ENCODE results near the gene TROAP.
"Not testable (repeated sequence)": the region's sequence is repeated elsewhere in the genome, so short reads cannot be mapped to it uniquely, and the experiment has no call there.

The TROAP gene

GRCh38 chr12:49327887-49328286 lies 4.8 kb downstream of the TROAP start:
- no peak for DNase-seq (ENCODE audit: low read depth, low spot score)

- DNase-seq (ENCODE audit: low read depth, low spot score), result no peak
Measured at GRCh38 chr12:49328816-49329215, 5.8 kb downstream of the TROAP start.

GRCh38 chr12:49330032-49330619 lies 7.1 kb downstream of the TROAP start:
- DNase-seq (ENCODE audit: low read depth, low spot score), result no peak

- DNase-seq (ENCODE audit: low read depth, low spot score), result no peak
Measured at GRCh38 chr12:49330631-49331379, 7.8 kb downstream of the TROAP start.

GRCh38 chr12:49331380-49332222 lies 8.5 kb downstream of the TROAP start:
- DNase-seq (ENCODE audit: low read depth, low spot score), result peak; percentile 46

GRCh38 chr12:49332441-49332861 lies 9.4 kb downstream of the TROAP start:
- DNase-seq (ENCODE audit: low read depth, low spot score), result no peak

- no peak for DNase-seq (ENCODE audit: low read depth, low spot score)
Measured at GRCh38 chr12:49332891-49333371, 9.9 kb downstream of the TROAP start.

GRCh38 chr12:49333778-49334177 lies 10.7 kb downstream of the TROAP start:
- not testable (repeated sequence) for DNase-seq (ENCODE audit: low read depth, low spot score)

GRCh38 chr12:49334226-49334625 lies 11.2 kb downstream of the TROAP start:
- no peak for DNase-seq (ENCODE audit: low read depth, low spot score)

- no peak for DNase-seq (ENCODE audit: low read depth, low spot score)
Measured at GRCh38 chr12:49334681-49335080, 11.6 kb downstream of the TROAP start.

GRCh38 chr12:49335118-49335954 lies 12.3 kb downstream of the TROAP start:
- DNase-seq (ENCODE audit: low read depth, low spot score), result no peak

GRCh38 chr12:49335955-49336644 lies 13.0 kb downstream of the TROAP start:
- no peak for DNase-seq (ENCODE audit: low read depth, low spot score)

GRCh38 chr12:49336645-49337584 lies 13.9 kb downstream of the TROAP start, which contains the start of gene C1QL4:
C1QL4 (minus strand) TSS chr12:49337188; CDS start chr12:49336477, 711 bp downstream.
- no peak for DNase-seq (ENCODE audit: low read depth, low spot score)

GRCh38 chr12:49338830-49339463 lies 15.9 kb downstream of the TROAP start:
- no peak for DNase-seq (ENCODE audit: low read depth, low spot score)

- no peak for DNase-seq (ENCODE audit: low read depth, low spot score)
Measured at GRCh38 chr12:49339464-49339861, 16.4 kb downstream of the TROAP start.

- DNase-seq (ENCODE audit: low read depth, low spot score), result no peak
Measured at GRCh38 chr12:49340095-49340870, 17.2 kb downstream of the TROAP start.

- DNase-seq (ENCODE audit: low read depth, low spot score), result no peak
Measured at GRCh38 chr12:49340971-49341776, 18.1 kb downstream of the TROAP start.

GRCh38 chr12:49341777-49342065 lies 18.7 kb downstream of the TROAP start:
- DNase-seq (ENCODE audit: low read depth, low spot score), result no peak

Measured in smooth muscle cell of the brain vasculature (primary cell).